ENCODE data around the gene DPYD. TPM values are rescaled to one million over a fixed set of nuclear protein-coding genes. Genes with fewer than 3 reads are reported as not detected.

DPYD gene
- total and polyA plus RNA-seq, 10 of the 15 experiments (the other 5 are each of a cell fraction or from before 2014, with no cell fraction given): 5.7 to 23.8 (median 10.2) TPM

GRCh38 chr1:97334454-97334853 is 586.4 kb downstream of the DPYD start:
- DNase-seq (ENCODE audit: low read depth, low spot score) (no peak), FAIRE-seq (no peak), ATAC-seq (no peak)
- Histone ChIP-seq H3K36me3 (ENCODE audit: control insufficient read depth in 2 of 2, insufficient read depth in 2 of 2, low read length in 1 of 2) (no peaks in the 10 kb centered on the region), H3K4me1 (ENCODE audit: control insufficient read depth, insufficient read depth, low read length) (no peaks in the 10 kb centered on the region), H2AFZ (ENCODE audit: control insufficient read depth, low read depth, low read length) (no peak overlapping the region), H3K9ac (ENCODE audit: control insufficient read depth, insufficient read depth, low read length) (no peak overlapping the region), H3K9me3 (replicated peaks; ENCODE audit: control insufficient read depth, insufficient read depth, low read length) (no peaks in the 10 kb centered on the region), H3K27ac (ENCODE audit: control insufficient read depth, insufficient read depth) (no peak overlapping the region), H3K4me3 (no peak overlapping the region), H4K20me1 (ENCODE audit: control insufficient read depth, insufficient read depth) (no peaks in the 10 kb centered on the region), H3K4me2 (ENCODE audit: control insufficient read depth, insufficient read depth) (no peak overlapping the region), H3K27me3 (replicated peaks in 1 of 2; ENCODE audit: control insufficient read depth in 2 of 2, insufficient read depth in 2 of 2, low read length in 1 of 2) (no peaks in the 10 kb centered on the region), H3K79me2 (ENCODE audit: control insufficient read depth, insufficient read depth, low read length) (no peaks in the 10 kb centered on the region)
- no peak for TF ChIP-seq SMC3 (IDR thresholded peaks at IDR 0.05; ENCODE audit: borderline replicate concordance, low read length)
- TF ChIP-seq DPF2 (IDR thresholded peaks at IDR 0.05): no peak
- no peak for TF ChIP-seq REST (IDR thresholded peaks at IDR 0.05; ENCODE audit: low read depth, low read length)
- TF ChIP-seq MTA2 (IDR thresholded peaks at IDR 0.05; ENCODE audit: low read depth): no peak
- TF ChIP-seq NR2C1 (IDR thresholded peaks at IDR 0.05): no peak
- intact Hi-C loops (cut with micrococcal nuclease; ENCODE audit: unreplicated experiment) (no loop called here), in situ Hi-C loops (cut with MboI) (no loop called here)
- ChIA-PET RAD21 (ENCODE audit: unreplicated experiment) (no interaction called here), SMC1A (ENCODE audit: uncharacterized antibody, unreplicated experiment) (interaction anchor here (1.0 kb wide), 1 partner anchor 32 kb away, joined by 4 read pairs; no protein-coding TSS in a partner anchor), CTCF (interaction anchor here (0.7 kb wide), 1 partner anchor 435 kb away, joined by 3 read pairs; no protein-coding TSS in a partner anchor), POLR2A (interaction anchor here (1.3 kb wide), 1 partner anchor 18 kb away, joined by 4 read pairs; no protein-coding TSS in a partner anchor)
- WGBS (ENCODE audit: insufficient coverage, insufficient replicate concordance, low lambda C conversion rate, missing lambda C conversion rate): 33% methylated on average over 4 of the region's 4 CpGs
- no TSS peak for BruUV-seq (replicated peaks)

All from GM12878 (cell line).